ENCODE results near the gene PIEZO1. TPM values are rescaled to one million over a fixed set of nuclear protein-coding genes. Genes with fewer than 3 reads are reported as not detected.

The PIEZO1 gene
- total and polyA plus RNA-seq, 2 donors (not counting 3 experiments of a cell fraction or from before 2014, with no cell fraction given) = 298 to 322 TPM

GRCh38 chr16:88764913-88765349 is 20.1 kb downstream of the PIEZO1 start:
- Histone ChIP-seq H3K4me3 (replicated peaks in 1 of 3; ENCODE audit: insufficient read depth in 1 of 3, low read depth in 1 of 3, low read length in 3 of 3) (no peak overlapping the region), H3K27ac (ENCODE audit: insufficient read depth, low read depth, low read length) (no peak overlapping the region), H3K27me3 (ENCODE audit: control insufficient read depth in 2 of 2, insufficient read depth in 2 of 2, low read length in 2 of 2) (no peaks in the 10 kb centered on the region), H3K9me1 (replicated peaks; ENCODE audit: control insufficient read depth, extremely low read depth, insufficient read depth, low read length) (no peaks in the 10 kb centered on the region), H3K4me2 (ENCODE audit: insufficient read depth, low read length) (no peak overlapping the region), H3K36me3 (ENCODE audit: control insufficient read depth in 2 of 2, extremely low read depth in 1 of 2, insufficient read depth in 2 of 2, low read length in 2 of 2) (peaks cover 0 to 14% of the 10 kb centered on the region in 2 experiments), H3K4me1 (ENCODE audit: control insufficient read depth, extremely low read depth, insufficient read depth, low read length) (peaks cover 27% of the 10 kb centered on the region), H2AFZ (ENCODE audit: low read depth, low read length) (no peak overlapping the region), H4K20me1 (replicated peaks; ENCODE audit: control insufficient read depth, extremely low read depth, insufficient read depth, low read length) (no peaks in the 10 kb centered on the region), H3K9me3 (replicated peaks; ENCODE audit: control insufficient read depth, insufficient read depth, low read length) (no peaks in the 10 kb centered on the region), H3K9ac (replicated peaks; ENCODE audit: extremely low read depth, insufficient read depth, low read length) (no peak overlapping the region), H3K79me2 (ENCODE audit: control insufficient read depth, insufficient read depth, low read length) (peaks cover 95% of the 10 kb centered on the region)
- FAIRE-seq = no peak
- no TSS peak for BruUV-seq (replicated peaks)
- CTCF ChIA-PET = interaction anchor here (1.0 to 1.7 kb wide), 2 partner anchors 20 to 27 kb away, joined by 3 to 6 read pairs; no protein-coding TSS in a partner anchor
- POLR2A ChIA-PET = no interaction called here
- dilution Hi-C loops (cut with MboI; ENCODE audit: extremely low pct_ligation_motif_present, low sequenced_read_pairs) = no loop called here
- no peak for TF ChIP-seq FOS (IDR thresholded peaks at IDR 0.05; ENCODE audit: borderline replicate concordance, insufficient read depth, low read length)
- TF ChIP-seq GATA2 (IDR thresholded peaks at IDR 0.05; ENCODE audit: insufficient read depth, insufficient read length, low read depth, low read length) = no peak
- TF ChIP-seq EZH2 (IDR thresholded peaks at IDR 0.05; ENCODE audit: borderline replicate concordance, low read depth, low read length, severe bottlenecking) = no peak
- no peak for TF ChIP-seq JUN (IDR thresholded peaks at IDR 0.05; ENCODE audit: borderline replicate concordance, insufficient read depth, insufficient read length, low read depth)
- no peak for TF ChIP-seq MAX (IDR thresholded peaks at IDR 0.05; ENCODE audit: insufficient read depth, insufficient read length)
- TF ChIP-seq POLR2AphosphoS5 (IDR thresholded peaks at IDR 0.05; ENCODE audit: insufficient read depth, low read depth, low read length) = no peak
- TF ChIP-seq CTCF (IDR thresholded peaks at IDR 0.05; ENCODE audit: extremely low read depth in 1 of 2, insufficient read depth in 1 of 2, low read depth in 1 of 2, low read length in 2 of 2) = no peak
- no peak for TF ChIP-seq MYC (IDR thresholded peaks at IDR 0.05; ENCODE audit: low read depth, low read length)
- TF ChIP-seq POLR2A (IDR thresholded peaks at IDR 0.05; ENCODE audit: low read depth, low read length) = no peak
- intact Hi-C loops (cut with micrococcal nuclease) = no loop called here
- no peak for DNase-seq (ENCODE audit: low read depth, low spot score)
